ENCODE results near the gene QRSL1. TPM values are rescaled to one million over a fixed set of nuclear protein-coding genes. Genes with fewer than 3 reads are reported as not detected.
"Not testable (repeated sequence)": the region's sequence is repeated elsewhere in the genome, so short reads cannot be mapped to it uniquely, and the experiment has no call there.

The QRSL1 gene
- total RNA-seq, 1 donor from 2014 or later: 12.1 TPM

- no peak for DNase-seq (ENCODE audit: low spot score)
- intact Hi-C loops (cut with DNase I): no loop called here
Observed at GRCh38 chr6:106667022-106667402, 37.6 kb downstream of the QRSL1 start.

- DNase-seq (ENCODE audit: low spot score): no peak
- intact Hi-C loops (cut with DNase I): no loop called here
Observed at GRCh38 chr6:106670236-106670635, 40.9 kb downstream of the QRSL1 start.

- intact Hi-C loops (cut with DNase I): no loop called here
- DNase-seq (ENCODE audit: low spot score): no peak
Observed at GRCh38 chr6:106671651-106672050, 42.3 kb downstream of the QRSL1 start.

DNA sequence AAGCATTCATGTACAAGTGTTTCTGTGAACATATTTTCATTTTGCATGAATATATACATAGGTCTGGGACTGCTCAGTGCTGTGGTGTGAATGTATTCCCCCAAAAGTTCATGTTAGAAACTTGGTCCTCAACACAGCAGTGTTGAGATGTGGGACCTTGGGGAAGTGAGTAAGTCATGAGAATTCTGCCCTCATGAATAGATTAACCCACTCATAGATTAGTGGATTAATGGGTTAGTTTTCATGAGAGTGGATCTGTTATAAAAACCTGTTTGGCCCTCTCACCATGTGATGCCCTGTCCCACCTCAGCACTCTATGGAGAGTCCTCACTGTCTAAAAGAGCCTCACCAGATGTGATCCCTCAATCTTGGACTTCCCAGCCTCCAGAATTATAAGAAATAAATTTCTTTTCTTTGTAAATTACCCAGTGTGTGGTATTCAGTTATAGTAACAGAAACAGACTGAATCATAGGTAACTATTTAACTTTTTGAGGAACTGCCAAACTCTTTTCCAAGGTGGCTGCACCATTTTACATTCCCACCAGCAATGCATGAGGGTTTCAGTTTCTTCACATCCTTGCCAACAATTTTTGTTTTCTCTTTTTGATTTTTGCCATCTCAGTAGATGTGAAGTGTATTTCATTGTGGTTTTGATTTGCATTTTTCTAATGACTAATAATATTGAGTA, 45.3 kb downstream of the QRSL1 start:
- no peak for DNase-seq (ENCODE audit: low spot score)
- intact Hi-C loops (cut with DNase I): no loop called here

DNA sequence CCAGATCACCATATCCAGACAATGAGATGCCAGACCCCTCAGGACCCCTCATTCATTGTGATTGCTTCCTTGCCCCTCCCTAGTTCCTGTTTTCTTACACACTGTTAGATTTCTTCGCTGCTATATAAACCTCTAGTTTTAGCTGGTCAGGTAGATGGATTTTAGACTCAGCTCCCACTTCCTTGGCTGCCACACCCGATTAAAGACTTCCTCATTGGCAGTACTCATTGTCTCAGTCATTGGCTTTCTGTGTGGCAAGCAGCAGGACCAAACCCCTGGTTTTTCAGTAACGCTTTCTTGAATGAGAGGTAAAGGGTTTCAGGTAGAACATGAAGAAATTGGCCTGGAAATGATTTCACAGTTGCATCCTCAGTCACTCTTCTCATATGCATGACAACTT, 47.9 kb downstream of the QRSL1 start:
- no peak for DNase-seq (ENCODE audit: low spot score)
- intact Hi-C loops (cut with DNase I): no loop called here

GRCh38 chr6:106684011-106684410, 54.6 kb downstream of the QRSL1 start:
- no peak for DNase-seq (ENCODE audit: low spot score)
- intact Hi-C loops (cut with DNase I): no loop called here

- no peak for DNase-seq (ENCODE audit: low spot score)
- intact Hi-C loops (cut with DNase I): no loop called here
Observed at GRCh38 chr6:106685833-106686232, 56.5 kb downstream of the QRSL1 start.

DNA sequence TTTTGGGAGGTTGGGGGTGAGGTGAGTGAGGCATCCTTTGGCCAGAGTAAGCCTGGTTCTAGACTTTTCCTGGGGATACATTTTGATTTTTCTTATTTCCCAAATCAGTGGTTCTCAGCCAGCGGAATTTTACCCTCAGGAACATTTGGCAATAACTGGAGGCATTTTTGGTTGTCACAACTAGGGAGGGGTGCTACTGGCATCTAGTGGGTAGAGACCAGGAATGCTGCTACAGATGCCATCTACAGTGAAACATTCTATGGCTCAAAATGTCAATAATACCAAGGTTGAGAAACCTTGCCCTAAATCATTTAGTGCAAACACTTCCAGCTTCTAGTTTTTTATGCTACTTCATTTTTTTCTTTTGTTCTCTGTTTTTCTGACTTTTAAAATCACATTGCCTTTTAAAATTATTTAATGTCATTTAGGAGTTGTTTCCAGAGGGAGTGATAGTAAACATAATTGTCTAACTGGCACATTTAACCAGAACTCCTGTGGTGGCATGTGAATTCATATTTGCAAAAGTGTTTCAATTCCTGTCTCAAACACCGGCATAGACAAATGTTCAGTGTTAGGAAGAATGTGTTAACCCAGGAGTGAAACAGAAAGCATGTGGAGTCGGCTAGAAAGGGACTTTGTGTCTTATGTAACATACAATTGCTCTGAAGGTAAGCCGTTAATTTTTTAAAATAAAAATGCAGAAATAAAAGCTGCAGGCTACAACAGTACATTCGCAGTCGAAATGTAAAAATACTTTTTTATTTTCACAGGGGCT, 59.0 kb downstream of the QRSL1 start:
- no peak for DNase-seq (ENCODE audit: low spot score)
- intact Hi-C loops (cut with DNase I): no loop called here

- intact Hi-C loops (cut with DNase I): no loop called here
- no peak for DNase-seq (ENCODE audit: low spot score)
Observed at GRCh38 chr6:106692112-106692818, 62.9 kb downstream of the QRSL1 start.

DNA sequence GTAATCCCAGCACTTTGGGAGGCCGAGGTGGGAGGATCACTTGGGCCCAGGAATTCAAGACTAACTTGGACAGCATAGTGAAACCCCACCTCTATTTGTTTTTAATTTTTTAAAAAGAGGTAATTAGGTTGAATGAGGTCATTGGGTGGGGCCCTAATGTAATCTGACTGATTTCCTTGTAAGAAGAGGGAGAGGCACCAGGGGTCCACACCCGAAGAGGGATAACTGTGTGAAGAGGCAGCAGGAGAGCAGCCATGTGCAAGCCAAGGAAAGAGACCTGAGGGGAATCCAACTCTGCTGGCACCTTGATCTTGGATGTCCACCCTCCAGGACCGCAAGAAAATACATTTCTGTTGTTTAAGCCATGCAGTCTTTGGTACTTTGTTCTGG, 63.4 kb downstream of the QRSL1 start:
- DNase-seq (ENCODE audit: low spot score): no peak
- intact Hi-C loops (cut with DNase I): no loop called here

DNA sequence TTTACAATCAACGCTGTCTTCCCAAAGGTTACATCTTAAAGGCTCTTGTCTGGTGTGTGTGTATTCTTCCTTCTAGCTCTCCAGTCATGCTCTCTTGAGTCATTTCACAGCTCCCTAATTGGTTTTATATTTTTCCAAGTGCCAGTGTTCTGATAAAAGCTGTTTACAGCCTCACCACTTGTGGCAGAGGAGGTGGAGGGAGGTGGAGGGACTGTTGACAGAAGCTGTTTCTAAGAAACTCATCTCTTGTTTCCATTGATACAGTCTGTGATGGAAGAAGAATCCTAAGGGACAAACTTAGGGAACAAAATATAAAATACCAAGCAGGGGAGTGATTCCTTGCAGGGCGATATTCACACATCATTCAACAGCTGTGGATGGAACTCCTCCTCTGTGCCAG, 64.0 kb downstream of the QRSL1 start:
- DNase-seq (ENCODE audit: low spot score): no peak
- intact Hi-C loops (cut with DNase I): no loop called here

- intact Hi-C loops (cut with DNase I): no loop called here
- no peak for DNase-seq (ENCODE audit: low spot score)
Observed at GRCh38 chr6:106694343-106694742, 65.0 kb downstream of the QRSL1 start.

DNA sequence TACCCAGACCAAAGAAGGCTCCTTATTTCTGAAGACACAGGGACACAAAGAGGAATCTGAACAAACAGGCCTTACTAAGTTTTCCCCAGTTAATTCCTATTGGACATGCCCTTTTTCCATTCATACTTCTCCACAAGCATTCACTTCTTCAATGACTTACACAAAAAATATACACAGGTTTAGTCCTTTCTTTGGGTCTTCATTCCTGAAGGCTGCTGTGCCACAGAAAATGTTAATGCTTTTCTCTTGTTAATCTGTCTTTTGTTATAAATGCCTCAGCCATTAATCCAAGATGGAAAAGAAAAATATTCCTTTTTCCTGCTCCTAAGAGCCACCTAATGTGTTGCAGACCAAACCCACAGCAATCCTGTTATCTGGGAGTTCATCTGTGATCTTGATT, 71.2 kb downstream of the QRSL1 start:
- intact Hi-C loops (cut with DNase I): no loop called here
- no peak for DNase-seq (ENCODE audit: low spot score)

GRCh38 chr6:106701201-106701600, 71.8 kb downstream of the QRSL1 start:
- intact Hi-C loops (cut with DNase I); DNase-seq (ENCODE audit: low spot score): not testable (repeated sequence)

DNA sequence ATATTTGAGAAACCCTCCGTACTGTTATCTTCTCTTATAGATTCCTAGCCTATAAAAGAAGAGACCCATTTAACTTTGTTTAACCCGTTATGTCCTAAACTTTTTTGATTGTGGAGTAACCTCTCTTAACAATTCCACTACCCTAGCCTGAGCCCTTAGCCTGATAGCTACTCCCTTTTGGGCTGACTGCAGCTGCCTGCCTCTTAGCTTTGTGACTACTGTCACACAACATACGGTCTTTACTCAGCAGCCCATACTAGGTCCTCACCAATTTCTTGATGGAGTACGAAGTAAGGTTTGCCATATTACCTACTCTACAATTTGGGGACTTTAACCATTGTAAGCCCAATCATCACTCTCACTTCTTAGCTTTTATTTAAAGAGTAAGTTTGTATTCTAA, 72.7 kb downstream of the QRSL1 start:
- intact Hi-C loops (cut with DNase I): no loop called here

DNA sequence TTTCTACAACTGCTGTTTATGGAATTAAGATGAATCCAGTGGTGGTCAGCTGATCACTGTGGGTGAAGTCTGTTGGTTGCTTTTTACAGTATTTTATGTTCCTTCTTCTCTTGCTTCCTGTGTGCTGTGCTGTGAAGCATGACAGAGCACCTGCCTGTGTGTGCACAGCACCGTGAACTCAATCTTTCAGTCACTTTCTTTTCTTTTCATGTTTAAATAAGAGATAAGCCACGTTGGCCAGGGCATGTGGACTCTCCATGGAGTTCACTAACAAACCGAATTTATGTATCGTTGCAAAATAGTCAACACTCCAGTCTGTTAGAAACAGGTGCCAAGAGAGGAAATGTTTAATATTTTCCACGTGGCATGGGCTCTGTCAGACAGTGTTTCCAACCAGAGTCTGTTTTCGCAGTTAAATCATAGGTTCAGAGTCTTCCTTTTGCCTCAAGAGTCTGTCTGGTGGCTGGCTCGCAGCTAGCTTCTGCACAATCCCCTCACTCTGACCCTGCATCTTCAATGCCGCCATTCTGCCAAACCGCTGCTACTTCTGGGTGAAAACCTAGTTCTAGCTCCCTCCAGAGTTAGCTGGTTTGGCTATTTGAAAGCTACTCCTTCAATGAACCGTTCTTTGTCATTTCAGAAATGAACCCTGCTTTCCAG, 73.2 kb downstream of the QRSL1 start:
- no peak for DNase-seq (ENCODE audit: low spot score)
- intact Hi-C loops (cut with DNase I): no loop called here

More for the DNA sequence above, 72.7 kb downstream of the QRSL1 start:
- DNase-seq (ENCODE audit: low spot score): no peak

- DNase-seq (ENCODE audit: low spot score): no peak
- intact Hi-C loops (cut with DNase I): no loop called here
Observed at GRCh38 chr6:106704327-106704726, 74.9 kb downstream of the QRSL1 start.

DNA sequence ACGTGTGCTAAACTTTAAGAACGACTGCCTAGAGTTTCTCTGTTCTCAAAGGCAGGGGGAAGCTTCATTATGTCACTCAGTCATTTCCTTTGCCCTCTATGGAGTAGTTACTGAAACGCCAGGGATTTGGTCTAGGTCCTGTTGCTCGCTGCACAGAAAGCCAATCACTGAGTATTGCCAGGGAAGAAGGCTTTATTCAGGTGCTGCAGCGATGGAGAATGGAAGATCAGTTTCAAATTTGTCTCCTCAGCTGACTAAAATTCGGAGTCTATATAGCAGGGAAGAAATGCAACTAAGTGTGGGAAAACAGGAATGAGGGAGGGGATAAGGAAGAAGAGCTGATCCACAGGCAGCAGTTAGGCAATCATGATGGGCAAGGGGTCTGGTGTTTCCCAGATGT, 75.8 kb downstream of the QRSL1 start:
- intact Hi-C loops (cut with DNase I): no loop called here
- DNase-seq (ENCODE audit: low spot score): no peak

GRCh38 chr6:106710580-106710979, 81.2 kb downstream of the QRSL1 start:
- no peak for DNase-seq (ENCODE audit: low spot score)
- intact Hi-C loops (cut with DNase I): no loop called here

DNA sequence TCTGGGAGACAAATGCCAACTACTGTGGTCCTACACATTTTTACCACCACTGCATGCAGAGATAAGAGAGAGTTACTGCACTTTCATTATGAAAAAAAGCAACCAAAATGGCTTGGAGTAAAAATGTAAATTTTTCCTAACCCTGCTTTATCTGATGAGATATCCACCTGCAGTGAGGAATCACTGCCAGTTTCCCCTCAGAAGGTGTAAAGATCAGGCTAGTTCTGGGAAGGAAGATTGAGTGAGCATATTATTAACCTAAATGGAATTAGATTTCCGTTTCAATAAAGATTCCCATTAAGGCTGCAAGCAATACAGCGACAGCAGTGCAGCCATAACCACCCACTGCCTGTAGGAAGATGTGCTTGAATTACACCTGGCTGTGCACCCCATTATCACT, 84.9 kb downstream of the QRSL1 start:
- intact Hi-C loops (cut with DNase I): no loop called here
- DNase-seq (ENCODE audit: low spot score): no peak

Measured in cardiac septum (tissue), 1 donor.